Mesenchymal stem cell (in vitro differentiated cells and primary cell): ENCODE measurements around the gene DLX4.

ENCODE experiments used
- DNase-seq: peaks from one replicate; pipeline ENCODE4 v3.0.0-alpha.2; 2013
- H2AFZ ChIP-seq: one replicate; pipeline ENCODE4 v1.6.1; 2013; ENCODE audit warnings: low read depth, mild to moderate bottlenecking, control low read depth, inconsistent platforms, low read length, moderate library complexity
- H2AK5ac ChIP-seq: 2 replicates; pipeline ENCODE4 v1.6.1; 2013; ENCODE audit warnings: low read length, moderate library complexity, mild to moderate bottlenecking, inconsistent platforms; ENCODE audit not compliant: severe bottlenecking
- H2BK120ac ChIP-seq: one replicate; pipeline ENCODE4 v1.6.1; 2013; ENCODE audit warnings: low read depth, mild to moderate bottlenecking, inconsistent platforms, low read length, moderate library complexity
- H2BK12ac ChIP-seq, 2 experiments: one replicate each; pipeline ENCODE4 v1.6.1; 2013; ENCODE audit warnings: inconsistent platforms in 2 of 2, low read length in 2 of 2, mild to moderate bottlenecking in 2 of 2, moderate library complexity in 2 of 2, control low read depth in 1 of 2
- H2BK15ac ChIP-seq: one replicate; pipeline ENCODE4 v1.6.1; 2013; ENCODE audit warnings: mild to moderate bottlenecking, low read depth, inconsistent platforms; ENCODE audit not compliant: poor library complexity, severe bottlenecking
- H2BK5ac ChIP-seq: 2 replicates; pipeline ENCODE4 v1.6.1; 2013; ENCODE audit warnings: low read depth, mild to moderate bottlenecking, low read length, control low read depth, inconsistent platforms; ENCODE audit not compliant: poor library complexity, severe bottlenecking
- H3K14ac ChIP-seq, 2 experiments: one replicate each; pipeline ENCODE4 v1.6.1; 2013; ENCODE audit warnings: inconsistent platforms in 2 of 2, low read length in 2 of 2, control low read depth in 1 of 2, mild to moderate bottlenecking in 1 of 2, moderate library complexity in 1 of 2
- H3K18ac ChIP-seq, 2 experiments: one replicate each; pipeline ENCODE4 v1.6.1; 2013; ENCODE audit warnings: inconsistent platforms in 2 of 2, low read length in 2 of 2, control low read depth in 1 of 2, low read depth in 1 of 2, mild to moderate bottlenecking in 1 of 2
- H3K23ac ChIP-seq, 2 experiments: one replicate each; pipeline ENCODE4 v1.6.1; 2013; ENCODE audit warnings: inconsistent platforms in 2 of 2, low read length in 2 of 2, mild to moderate bottlenecking in 2 of 2, moderate library complexity in 2 of 2, control low read depth in 1 of 2
- H3K27ac ChIP-seq: 2 replicates; pipeline ENCODE4 v1.5.1; 2013; ENCODE audit warnings: mild to moderate bottlenecking, moderate library complexity, low read length, control low read depth, inconsistent platforms; ENCODE audit not compliant: poor library complexity, severe bottlenecking
- H3K27me3 ChIP-seq, 2 experiments: 2 replicates each; pipeline versions ENCODE4 v1.6.1 to v1.7.0; 2013; ENCODE audit warnings: low read length in 2 of 2, mild to moderate bottlenecking in 2 of 2, moderate library complexity in 2 of 2, control low read depth in 1 of 2, inconsistent platforms in 1 of 2; ENCODE audit not compliant: control insufficient read depth in 1 of 2, insufficient read depth in 1 of 2
- H3K36me3 ChIP-seq, 2 experiments: 2 replicates each; pipeline versions ENCODE4 v1.6.1 to v1.7.0; 2013; ENCODE audit warnings: low read length in 2 of 2, control low read depth in 1 of 2, inconsistent platforms in 1 of 2, low read depth in 1 of 2, mild to moderate bottlenecking in 1 of 2; ENCODE audit not compliant: insufficient read depth in 2 of 2, control insufficient read depth in 1 of 2
- H3K4ac ChIP-seq, 2 experiments: one replicate each; pipeline ENCODE4 v1.6.1; 2013; ENCODE audit warnings: inconsistent platforms in 2 of 2, low read length in 2 of 2, mild to moderate bottlenecking in 2 of 2, moderate library complexity in 2 of 2, control low read depth in 1 of 2, low read depth in 1 of 2
- H3K4me1 ChIP-seq: 2 replicates; pipeline ENCODE4 v1.6.1; 2013; ENCODE audit warnings: low read depth, low read length, control low read depth; ENCODE audit not compliant: control insufficient read depth, insufficient read depth
- H3K4me2 ChIP-seq: 2 replicates; pipeline ENCODE4 v1.6.1; 2013; ENCODE audit warnings: low read length, mild to moderate bottlenecking, inconsistent platforms; ENCODE audit not compliant: poor library complexity, severe bottlenecking
- H3K4me3 ChIP-seq, 2 experiments: 2 replicates each; pipeline versions ENCODE4 v1.5.1 to v1.7.0; 2013; ENCODE audit warnings: low read length in 2 of 2, mild to moderate bottlenecking in 2 of 2, control low read depth in 1 of 2, low read depth in 1 of 2; ENCODE audit not compliant: insufficient read depth in 1 of 2
- H3K79me1 ChIP-seq: replicated peaks from 2 replicates; pipeline ENCODE4 v1.6.1; 2013; ENCODE audit warnings: mild to moderate bottlenecking, control low read depth, low read length, inconsistent platforms; ENCODE audit not compliant: poor library complexity, severe bottlenecking
- H3K9ac ChIP-seq: 2 replicates; pipeline ENCODE4 v1.7.0; 2013; ENCODE audit warnings: mild to moderate bottlenecking, low read length, moderate library complexity
- H3K9me3 ChIP-seq: 2 replicates; pipeline ENCODE4 v1.7.0; 2013; ENCODE audit warnings: mild to moderate bottlenecking, low read length; ENCODE audit not compliant: control insufficient read depth
- H4K8ac ChIP-seq: one replicate; pipeline ENCODE4 v1.6.1; 2013; ENCODE audit warnings: inconsistent platforms, mild to moderate bottlenecking, low read length, moderate library complexity
- H4K91ac ChIP-seq: one replicate; pipeline ENCODE4 v1.6.1; 2013; ENCODE audit warnings: mild to moderate bottlenecking, low read length, inconsistent platforms
- WGBS: methylation state at CpG from one replicate; pipeline ENCODE4 v1.1.7; 2013; ENCODE audit warnings: mixed read lengths; 5-methylcytosine and 5-hydroxymethylcytosine counted together

Gene DLX4

GRCh38 chr17:49992933-49993422 is 24.0 kb downstream of the DLX4 start:
- no peak overlapping the region for H2BK15ac ChIP-seq
- H3K27ac ChIP-seq: no peak overlapping the region
- no peak overlapping the region for H3K14ac ChIP-seq
- H3K4me1 ChIP-seq: peaks cover 36% of the 10 kb centered on the region
- no peak overlapping the region for H2BK12ac ChIP-seq
- H3K4me2 ChIP-seq: peak overlapping the region; percentile 82
- H2BK5ac ChIP-seq: no peak overlapping the region
- no peak overlapping the region for H3K4ac ChIP-seq
- H4K91ac ChIP-seq: no peak overlapping the region
- peak overlapping the region; percentile 50 to 77 for H3K4me3 ChIP-seq
- H3K9ac ChIP-seq: no peak overlapping the region
- H2BK120ac ChIP-seq: no peak overlapping the region
- WGBS: 11% methylated on average over 22 of the region's 23 CpGs
- no peak overlapping the region for H3K23ac ChIP-seq
- no peaks in the 10 kb centered on the region for H3K79me1 ChIP-seq
- H3K18ac ChIP-seq: no peak overlapping the region
- H3K36me3 ChIP-seq: no peaks in the 10 kb centered on the region
- no peaks in the 10 kb centered on the region for H3K9me3 ChIP-seq
- H4K8ac ChIP-seq: no peak overlapping the region
- no peak overlapping the region for H2AK5ac ChIP-seq
- peaks cover 78 to 82% of the 10 kb centered on the region in 2 experiments for H3K27me3 ChIP-seq
- no peak for DNase-seq
- no peak overlapping the region for H2AFZ ChIP-seq

GRCh38 chr17:49993423-49994060 is 24.6 kb downstream of the DLX4 start:
- H3K23ac ChIP-seq: no peak overlapping the region
- no peak overlapping the region for H3K14ac ChIP-seq
- H3K4ac ChIP-seq: no peak overlapping the region
- H3K9ac ChIP-seq: peak overlapping the region; percentile 68
- H3K18ac ChIP-seq: no peak overlapping the region
- DNase-seq: no peak
- H4K8ac ChIP-seq: no peak overlapping the region
- H3K4me2 ChIP-seq: peak overlapping the region; percentile 82
- under 1% methylated on average over 54 of the region's 77 CpGs for WGBS
- H3K9me3 ChIP-seq: no peaks in the 10 kb centered on the region
- peaks cover 75 to 77% of the 10 kb centered on the region in 2 experiments for H3K27me3 ChIP-seq
- H2BK120ac ChIP-seq: no peak overlapping the region
- H2AK5ac ChIP-seq: no peak overlapping the region
- no peak overlapping the region for H2BK5ac ChIP-seq
- H3K27ac ChIP-seq: no peak overlapping the region
- H3K4me3 ChIP-seq: peak overlapping the region; percentile 50 to 77
- no peaks in the 10 kb centered on the region for H3K79me1 ChIP-seq
- no peak overlapping the region for H2BK12ac ChIP-seq
- H4K91ac ChIP-seq: no peak overlapping the region
- H3K36me3 ChIP-seq: no peaks in the 10 kb centered on the region
- H2BK15ac ChIP-seq: no peak overlapping the region
- no peak overlapping the region for H2AFZ ChIP-seq
- peaks cover 35% of the 10 kb centered on the region for H3K4me1 ChIP-seq

GRCh38 chr17:49994085-49995054 is 25.4 kb downstream of the DLX4 start:
- Histone ChIP-seq H3K79me1 (no peaks in the 10 kb centered on the region), H3K27me3 (peaks cover 71 to 76% of the 10 kb centered on the region in 2 experiments), H3K18ac (no peak overlapping the region), H3K9ac (peak overlapping the region; percentile 68), H3K27ac (no peak overlapping the region), H3K4ac (no peak overlapping the region), H2BK5ac (no peak overlapping the region), H3K4me2 (peak overlapping the region; percentile 82), H3K4me1 (peaks cover 35% of the 10 kb centered on the region), H3K4me3 (peak overlapping the region; percentile 28 to 77), H4K91ac (no peak overlapping the region), H2BK12ac (no peak overlapping the region), H2AK5ac (no peak overlapping the region), H3K36me3 (no peaks in the 10 kb centered on the region), H2BK120ac (no peak overlapping the region), H3K14ac (no peak overlapping the region), H4K8ac (peak overlapping the region; percentile 13), H2BK15ac (no peak overlapping the region), H3K9me3 (no peaks in the 10 kb centered on the region), H3K23ac (no peak overlapping the region), H2AFZ (peak overlapping the region; percentile 15)
- 3% methylated on average over 50 of the region's 50 CpGs for WGBS
- DNase-seq: no peak
